GM12878 (cell line): Measurements from ENCODE around the gene FAM89B. TPM values are rescaled to one million over a fixed set of nuclear protein-coding genes. Genes with fewer than 3 reads are reported as not detected.

ENCODE experiments used
- ATAC-seq: fragments of 200-7000 bp; cut with Tn5 transposase; 3 replicates; pipeline ENCODE4 v1.9.1; 2020; ENCODE audit warnings: mild to moderate bottlenecking, moderate library complexity
- BruUV-seq: library from RNA; stranded (reverse); fragments of 400-500 nt; replicated peaks from 2 replicates; lab custom pipeline; 2021; lab: Mats Ljungman, UMichigan
- CTCF ChIA-PET: fragments of 300-600 bp; sonication (Branson Sonifier 250); formaldehyde crosslinking; extraction: SDS; loops from one replicate; lab custom pipeline; 2021; ENCODE audit warnings: inconsistent platforms; lab: Yijun Ruan, JAX
- POLR2A ChIA-PET: fragments of 350-600 bp; formaldehyde crosslinking; extraction: SDS; loops from one replicate; lab custom pipeline; 2021; ENCODE audit warnings: inconsistent platforms; lab: Charles Lee
- RAD21 ChIA-PET: fragments of 300-600 bp; sonication (Branson Sonifier 250); formaldehyde crosslinking; loops from one replicate; lab custom pipeline; 2023; ENCODE audit warnings: antibody characterized with exemption; ENCODE audit not compliant: unreplicated experiment; lab: Charles Lee
- SMC1A ChIA-PET: fragments of 300-600 bp; sonication (Branson Sonifier 250); formaldehyde crosslinking; loops from one replicate; lab custom pipeline; 2023; ENCODE audit not compliant: unreplicated experiment, uncharacterized antibody; lab: Charles Lee
- DNase-seq: peaks from one replicate; pipeline ENCODE4 v3.0.0-alpha.2; 2011; ENCODE audit warnings: low read depth, low spot score
- FAIRE-seq: peaks from 3 replicates; lab custom pipeline; 2011; peaks lifted over from hg19 to GRCh38; lab: Jason Lieb, UNC
- H2AFZ ChIP-seq: 2 replicates; pipeline ENCODE4 v1.6.0; 2011; ENCODE audit warnings: low read depth, low read length, control low read depth; ENCODE audit not compliant: control insufficient read depth
- H3K27ac ChIP-seq: 2 replicates; pipeline ENCODE4 v1.5.1; 2011; ENCODE audit warnings: control low read depth; ENCODE audit not compliant: control insufficient read depth, insufficient read depth
- H3K27me3 ChIP-seq, 2 experiments: replicated peaks in 1 of 2; 2 replicates each; pipeline versions ENCODE4 v1.6.0 to v1.6.1; 2011; ENCODE audit warnings: low read length in 1 of 2; ENCODE audit not compliant: control insufficient read depth in 2 of 2, insufficient read depth in 2 of 2
- H3K36me3 ChIP-seq, 2 experiments: 2 replicates each; pipeline ENCODE4 v1.5.1; 2011; ENCODE audit warnings: low read length in 1 of 2; ENCODE audit not compliant: control insufficient read depth in 2 of 2, insufficient read depth in 2 of 2
- H3K4me1 ChIP-seq: 2 replicates; pipeline ENCODE4 v1.6.1; 2011; ENCODE audit warnings: mild to moderate bottlenecking, low read length, moderate library complexity, mixed read lengths; ENCODE audit not compliant: control insufficient read depth, insufficient read depth
- H3K4me2 ChIP-seq: 2 replicates; pipeline ENCODE4 v1.6.0; 2011; ENCODE audit warnings: control low read depth; ENCODE audit not compliant: control insufficient read depth, insufficient read depth
- H3K4me3 ChIP-seq: fragments of 200-600 bp; sonication (generic); 2 replicates; pipeline ENCODE4 v1.5.1; 2016
- H3K79me2 ChIP-seq: 2 replicates; pipeline ENCODE4 v1.6.0; 2011; ENCODE audit warnings: low read length; ENCODE audit not compliant: control insufficient read depth, insufficient read depth
- H3K9ac ChIP-seq: 2 replicates; pipeline ENCODE4 v1.8.0; 2011; ENCODE audit warnings: low read length, control low read depth, mixed read lengths; ENCODE audit not compliant: control insufficient read depth, insufficient read depth
- H3K9me3 ChIP-seq: replicated peaks from 3 replicates; pipeline ENCODE4 v1.5.1; 2011; ENCODE audit warnings: mild to moderate bottlenecking, low read length; ENCODE audit not compliant: control insufficient read depth, insufficient read depth
- H4K20me1 ChIP-seq: 2 replicates; pipeline ENCODE4 v1.6.0; 2011; ENCODE audit not compliant: control insufficient read depth, insufficient read depth
- CUX1 ChIP-seq: IDR thresholded peaks from 2 replicates; pipeline ENCODE4 v1.6.1; 2012; ENCODE audit warnings: improper control_type of control experiment, low read depth, low read length; ENCODE audit not compliant: insufficient replicate concordance
- IRF5 ChIP-seq: fragments of 450-650 bp; IDR thresholded peaks from 2 replicates; pipeline ENCODE4 v1.6.1; 2017; ENCODE audit warnings: borderline replicate concordance
- POLR2A ChIP-seq: IDR thresholded peaks from 2 replicates; pipeline ENCODE4 v1.6.1; 2011; ENCODE audit warnings: low read depth, mild to moderate bottlenecking, low read length
- SUPT20H ChIP-seq: IDR thresholded peaks from 2 replicates; pipeline ENCODE4 v1.6.1; 2011; ENCODE audit warnings: low read depth, mild to moderate bottlenecking, low read length, moderate library complexity, borderline replicate concordance; ENCODE audit not compliant: control insufficient read depth
- YY1 ChIP-seq: IDR thresholded peaks from 2 replicates; pipeline ENCODE4 v1.6.1; 2011; ENCODE audit warnings: low read depth, mild to moderate bottlenecking, low read length
- WGBS: methylation state at CpG from one replicate; pipeline ENCODE4 v1.1.6; 2016; ENCODE audit warnings: low lambda C conversion rate; ENCODE audit not compliant: insufficient replicate concordance, insufficient coverage; ENCODE audit errors: missing lambda C conversion rate; 5-methylcytosine and 5-hydroxymethylcytosine counted together
- in situ Hi-C: fragments of 300-500 bp; cut with MboI; formaldehyde crosslinking; loops from 9 replicates; pipeline ENCODE4 v1.14.3; 2018; ENCODE audit warnings: mixed read lengths
- intact Hi-C: fragments of 100-400 bp; cut with micrococcal nuclease; formaldehyde crosslinking; loops from one replicate; pipeline ENCODE4 v1.14.2; 2022; ENCODE audit not compliant: unreplicated experiment
- polyA plus RNA-seq, 11 experiments: library from polyadenylated mRNA; depleted of rRNA in 4 of 11; unstranded in 6 of 11; stranded (reverse) in 5 of 11; fragments of >200 nt; fragmentation: Nextera tagmentation in 4 of 11; fragmentation: Illumina TruSeq in 1 of 11; extraction: Ambion mirVana in 4 of 11; extraction: Trizol in 1 of 11; gene quantifications; 1 replicate in 1 of 11; 2 replicates in 10 of 11; pipeline versions ENCODE4 v1.2.1 to v1.2.3, GENCODE V29; 2011 to 2016; ENCODE audit warnings: inconsistent platforms in 2 of 11, missing spikeins in 2 of 11, low read depth in 1 of 11
- total RNA-seq, 4 experiments: library from RNA; depleted of rRNA in 3 of 4; stranded (reverse); fragments of >200 nt in 3 of 4; fragmentation: Illumina TruSeq in 1 of 4; extraction: Trizol in 1 of 4; gene quantifications; 2 replicates each; pipeline versions ENCODE4 v1.2.1 to v1.2.3, GENCODE V29; 2013 to 2021

FAM89B gene
- total and polyA plus RNA-seq, 10 of the 15 experiments (the other 5 are each of a cell fraction or from before 2014, with no cell fraction given), result 0.34 to 36.7 (median 9.8) TPM

DNA sequence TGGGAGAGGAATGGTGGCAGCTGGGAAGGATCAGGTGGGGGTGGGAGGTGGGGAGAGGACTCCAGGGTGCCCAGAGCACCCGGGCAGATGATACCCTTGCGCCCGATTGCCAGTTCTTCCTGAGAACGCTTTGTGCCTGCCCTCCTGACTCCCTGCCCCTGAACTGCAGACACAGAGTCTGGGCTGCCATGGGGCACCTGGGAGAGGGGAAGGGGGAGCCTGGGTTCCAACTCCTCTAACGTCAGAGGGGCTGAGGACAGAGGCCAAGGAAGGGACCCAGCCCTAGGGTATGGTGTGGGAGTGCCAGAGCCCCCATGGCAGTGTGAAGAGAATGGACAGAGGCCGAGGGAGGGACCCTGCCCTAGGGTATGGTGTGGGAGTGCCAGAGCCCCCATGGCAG, 24.2 kb downstream of the FAM89B start (continued):
- no peak for TF ChIP-seq CUX1
- TF ChIP-seq YY1, result no peak
- TF ChIP-seq IRF5, result no peak

- Histone ChIP-seq H4K20me1 (no peaks in the 10 kb centered on the region), H3K4me2 (no peak overlapping the region), H3K4me1 (no peaks in the 10 kb centered on the region), H2AFZ (no peak overlapping the region), H3K27ac (no peak overlapping the region), H3K4me3 (no peak overlapping the region), H3K27me3 (no peaks in the 10 kb centered on the region), H3K36me3 (peaks cover 0 to 3% of the 10 kb centered on the region in 2 experiments; a peak in 3 of 4 replicates), H3K9ac (no peak overlapping the region), H3K79me2 (no peaks in the 10 kb centered on the region), H3K9me3 (no peaks in the 10 kb centered on the region)
- no TSS peak for BruUV-seq
- 87% methylated on average over 16 of the region's 16 CpGs for WGBS
- FAIRE-seq (no peak), ATAC-seq (no peak), DNase-seq (no peak)
- ChIA-PET RAD21 (no interaction called here), POLR2A (interaction anchor here (1.5 kb wide), 1 partner anchor 14 kb away, joined by 3 read pairs; no protein-coding TSS in a partner anchor), SMC1A (interaction anchor here (1.8 kb wide), 1 partner anchor 9 kb away, joined by 7 read pairs; no protein-coding TSS in a partner anchor), CTCF (interaction anchor here (1.5 kb wide), 1 partner anchor 25 kb away, joined by 6 read pairs; no protein-coding TSS in a partner anchor)
- intact Hi-C loops, result no loop called here
- in situ Hi-C loops, result no loop called here
- TF ChIP-seq POLR2A, result peak; percentile 38
- TF ChIP-seq SUPT20H, result no peak
Measured at GRCh38 chr11:65598258-65598699, 25.9 kb downstream of the FAM89B start.
